Subcutaneous adipose tissue (tissue), 4 donors: ENCODE measurements around the gene ECE1. TPM values are rescaled to one million over a fixed set of nuclear protein-coding genes. Genes with fewer than 3 reads are reported as not detected.

Source experiments
- CTCF ChIP-seq: fragments of 450-650 bp; IDR thresholded peaks from one replicate; pipeline ENCODE4 v1.5.1; 2016; ENCODE audit warnings: low read depth, mild to moderate bottlenecking, control low read depth, antibody characterized with exemption, moderate library complexity
- total RNA-seq, 4 donors: library from RNA; depleted of rRNA; stranded (reverse); fragments of >200 nt; gene quantifications; one replicate each; pipeline ENCODE4 v1.1.0, GENCODE V29; 2016

Gene ECE1
- total RNA-seq, 4 donors from 2014 or later, result 75.7 to 188 (median 96.7) TPM

DNA sequence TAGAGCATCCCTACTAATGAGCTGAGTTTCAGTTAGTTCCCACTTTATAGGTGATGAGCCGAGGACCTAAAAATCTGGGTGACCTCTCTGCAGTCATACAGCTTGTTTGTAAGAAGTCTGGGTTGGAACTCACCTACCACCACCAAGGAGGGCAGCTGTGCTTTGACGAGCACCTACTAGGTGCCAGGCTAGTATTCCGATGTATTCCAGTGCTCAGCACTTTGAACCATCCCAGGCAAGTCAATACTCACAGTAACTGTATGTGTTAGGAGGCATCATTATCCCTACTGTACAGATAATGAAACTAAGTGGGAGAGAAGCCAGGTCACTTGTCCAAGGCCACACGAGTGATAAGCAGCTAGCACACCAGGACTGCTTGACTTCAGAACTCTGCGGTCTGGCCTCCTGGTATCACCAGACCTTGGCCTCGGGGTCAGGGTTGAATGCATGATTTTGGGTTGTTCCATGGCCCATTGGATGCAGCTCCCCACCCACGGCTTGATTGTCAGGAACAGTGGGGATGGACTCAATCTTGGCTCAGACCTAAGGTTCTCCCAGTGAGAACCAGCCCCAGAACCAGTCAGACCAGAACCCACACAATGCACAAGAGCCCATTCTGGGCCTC, 20.7 kb downstream of the ECE1 start:
- TF ChIP-seq CTCF, result no peak

DNA sequence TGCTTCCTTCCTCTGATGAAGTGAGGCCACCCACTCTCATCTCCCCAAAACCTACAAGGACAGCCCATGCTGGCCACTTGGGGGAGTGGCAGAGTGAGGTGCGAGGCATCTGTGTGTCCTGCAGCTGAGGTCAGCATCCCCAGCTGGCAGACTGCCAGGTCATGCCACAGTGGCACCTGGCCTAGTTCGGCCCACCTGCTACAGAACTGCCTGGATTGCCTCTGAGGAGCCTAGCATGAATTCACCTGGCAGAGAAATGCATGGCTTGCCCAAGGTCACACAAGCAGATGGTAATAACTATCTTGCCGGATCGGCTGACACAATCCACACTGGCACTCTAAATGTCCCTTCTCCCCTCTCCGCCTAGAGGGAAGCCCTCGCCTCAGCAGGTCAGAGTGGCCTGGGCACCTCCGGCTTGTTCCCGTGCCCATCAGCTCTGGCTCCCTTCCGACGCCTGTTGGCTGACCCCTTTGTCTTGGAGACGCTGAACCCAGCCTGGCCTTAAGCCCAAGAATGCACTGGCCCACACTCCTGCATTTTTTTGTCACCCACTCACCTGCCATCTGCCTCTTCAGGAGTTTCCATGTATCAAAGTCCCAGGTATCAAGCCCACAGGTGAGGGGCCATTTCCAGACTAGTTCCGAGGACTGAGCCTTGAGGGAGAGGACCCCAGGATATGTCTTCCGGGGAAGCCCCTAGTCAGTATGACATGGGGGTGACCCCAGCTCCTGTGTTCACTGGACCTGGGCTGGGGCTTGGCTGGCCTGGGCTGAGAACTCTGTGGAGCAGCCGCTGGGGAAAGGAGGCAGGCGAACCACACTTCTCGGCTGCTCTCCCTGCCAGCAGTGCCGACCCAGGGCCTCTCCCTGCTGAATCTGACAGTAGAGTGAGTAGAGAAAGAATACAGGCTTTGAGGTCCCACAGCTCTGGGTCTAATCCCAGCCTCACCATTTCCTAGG, 21.7 kb downstream of the ECE1 start:
- no peak for TF ChIP-seq CTCF

DNA sequence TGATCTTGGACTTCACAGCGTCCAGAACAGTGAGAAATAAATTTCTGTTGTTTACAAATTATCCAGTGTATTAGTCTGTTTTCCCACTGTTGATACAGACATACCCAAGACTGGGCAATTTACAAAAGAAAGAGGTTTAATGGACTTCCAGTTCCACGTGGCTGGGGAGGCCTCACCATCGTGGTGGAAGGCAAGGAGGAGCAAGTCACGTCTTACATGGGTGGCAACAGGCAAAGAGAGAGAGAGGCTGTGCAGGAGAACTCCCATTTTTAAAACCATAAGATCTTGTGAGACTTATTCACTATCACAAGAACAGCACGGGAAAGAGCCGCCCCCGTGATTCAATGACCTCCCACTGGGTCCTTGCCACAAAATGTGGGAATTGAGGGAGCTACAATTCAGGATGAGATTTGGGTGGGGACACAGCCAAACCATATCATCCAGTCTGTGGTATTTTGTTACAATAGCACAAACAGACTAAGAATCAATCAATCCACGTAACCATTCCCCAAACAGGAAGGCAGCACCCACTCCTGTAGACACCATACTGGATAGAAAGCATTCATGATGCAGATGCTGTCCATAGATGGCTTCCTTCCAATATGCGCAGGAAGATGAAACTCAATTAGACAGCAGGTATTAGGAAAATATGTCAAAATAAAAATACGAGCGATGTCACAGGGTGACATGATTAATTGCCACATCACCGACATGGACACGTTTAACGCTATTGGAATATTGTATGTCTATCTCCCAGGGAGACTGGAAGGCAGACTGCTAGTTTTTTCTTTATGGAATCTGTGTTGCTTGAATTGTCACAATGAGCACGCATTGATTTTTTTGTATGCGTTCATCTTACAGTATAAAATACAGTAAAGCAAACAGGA, 22.8 kb downstream of the ECE1 start:
- TF ChIP-seq CTCF, result no peak

DNA sequence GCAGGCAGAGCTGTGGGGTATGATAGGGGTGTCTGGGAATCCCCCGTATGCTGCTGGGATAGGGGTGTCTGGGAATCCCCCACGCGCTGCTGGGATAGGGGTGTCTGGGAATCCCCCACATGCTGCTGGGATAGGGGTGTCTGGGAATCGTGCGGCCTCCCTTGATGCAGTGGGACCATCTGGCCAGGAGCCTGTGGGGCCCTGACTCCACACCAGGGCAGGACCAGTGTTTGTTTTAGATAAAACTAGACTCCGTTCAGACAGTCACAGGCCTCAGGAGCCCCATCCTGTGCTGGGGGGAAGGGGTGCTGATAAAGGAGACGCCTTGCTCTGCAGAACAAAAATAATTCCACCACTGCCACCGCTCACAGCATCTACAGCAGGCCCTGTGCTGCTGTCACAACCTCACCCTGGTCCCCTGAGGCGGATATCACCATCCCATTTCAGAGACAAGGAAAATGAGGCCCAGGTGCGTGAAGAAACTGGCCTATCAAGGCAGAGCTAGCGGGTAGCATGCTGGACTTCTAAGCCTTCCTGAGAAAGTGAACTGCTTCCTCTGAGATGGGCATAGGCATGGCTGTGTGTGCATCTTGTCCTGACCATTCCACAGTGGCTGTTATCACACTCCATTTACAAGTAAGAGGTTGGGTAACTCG, 24.0 kb downstream of the ECE1 start:
- TF ChIP-seq CTCF, result no peak

DNA sequence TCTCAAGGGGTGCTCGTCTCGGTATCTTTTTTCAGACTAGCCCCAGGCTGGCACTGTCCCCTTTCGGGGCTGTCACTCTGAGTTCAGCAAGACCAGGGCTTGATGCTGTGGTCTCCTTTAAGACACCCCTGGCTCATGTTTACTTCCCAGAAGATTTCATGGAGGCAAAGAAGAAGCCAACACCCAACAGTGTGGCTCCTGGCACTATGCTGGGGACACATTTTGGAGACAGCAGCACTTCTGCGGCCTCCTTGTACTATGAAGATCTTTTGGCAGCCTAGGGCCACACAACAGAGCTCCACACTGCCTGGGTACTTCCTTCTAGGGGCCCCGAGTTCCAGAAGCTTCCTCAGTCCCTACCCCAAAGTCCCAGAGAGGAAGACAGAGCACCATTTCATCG, 24.6 kb downstream of the ECE1 start:
- TF ChIP-seq CTCF, result no peak

GRCh38 chr1:21264898-21265297, 25.4 kb downstream of the ECE1 start:
- no peak for TF ChIP-seq CTCF
